K562 (cell line): ENCODE measurements around the gene EVA1A.

Source experiments
- EP300 ChIP-seq: IDR thresholded peaks from 2 replicates; pipeline ENCODE4 v1.6.1; 2012; ENCODE audit warnings: low read length, improper control_type of control experiment
- HMGN3 ChIP-seq: IDR thresholded peaks from 2 replicates; pipeline ENCODE4 v1.6.1; 2011; ENCODE audit warnings: borderline replicate concordance, low read depth, mild to moderate bottlenecking, mixed read lengths, low read length; ENCODE audit not compliant: insufficient read length; ENCODE audit errors: extremely low read depth
- ZNF384 ChIP-seq: IDR thresholded peaks from 2 replicates; pipeline ENCODE4 v1.6.1; 2012; ENCODE audit warnings: low read depth, low read length, improper control_type of control experiment
- TF ChIP-seq, protein P1 (sequence below), 3 experiments: IDR thresholded peaks in 2 of 3; conservative IDR thresholded peaks in 1 of 3; 2 replicates each; pipeline ENCODE4 v1.5.1; 2011 to 2012; ENCODE audit warnings: low read length in 3 of 3, mild to moderate bottlenecking in 3 of 3, control low read depth in 2 of 3, improper control_type of control experiment in 1 of 3, inconsistent platforms in 1 of 3, low read depth in 1 of 3, mixed read lengths in 1 of 3, moderate library complexity in 1 of 3; ENCODE audit not compliant: insufficient read depth in 2 of 3
- TF ChIP-seq, protein P2 (sequence below): sonication (generic); formaldehyde crosslinking; IDR thresholded peaks from 2 replicates; pipeline ENCODE4 v1.5.0; 2020; ENCODE audit warnings: missing genetic modification reagents
- TF ChIP-seq, protein P3 (sequence below): sonication (generic); formaldehyde crosslinking; IDR thresholded peaks from 2 replicates; pipeline ENCODE4 v1.9.0; 2022; ENCODE audit warnings: mild to moderate bottlenecking, missing genetic modification reagents

DNA sequence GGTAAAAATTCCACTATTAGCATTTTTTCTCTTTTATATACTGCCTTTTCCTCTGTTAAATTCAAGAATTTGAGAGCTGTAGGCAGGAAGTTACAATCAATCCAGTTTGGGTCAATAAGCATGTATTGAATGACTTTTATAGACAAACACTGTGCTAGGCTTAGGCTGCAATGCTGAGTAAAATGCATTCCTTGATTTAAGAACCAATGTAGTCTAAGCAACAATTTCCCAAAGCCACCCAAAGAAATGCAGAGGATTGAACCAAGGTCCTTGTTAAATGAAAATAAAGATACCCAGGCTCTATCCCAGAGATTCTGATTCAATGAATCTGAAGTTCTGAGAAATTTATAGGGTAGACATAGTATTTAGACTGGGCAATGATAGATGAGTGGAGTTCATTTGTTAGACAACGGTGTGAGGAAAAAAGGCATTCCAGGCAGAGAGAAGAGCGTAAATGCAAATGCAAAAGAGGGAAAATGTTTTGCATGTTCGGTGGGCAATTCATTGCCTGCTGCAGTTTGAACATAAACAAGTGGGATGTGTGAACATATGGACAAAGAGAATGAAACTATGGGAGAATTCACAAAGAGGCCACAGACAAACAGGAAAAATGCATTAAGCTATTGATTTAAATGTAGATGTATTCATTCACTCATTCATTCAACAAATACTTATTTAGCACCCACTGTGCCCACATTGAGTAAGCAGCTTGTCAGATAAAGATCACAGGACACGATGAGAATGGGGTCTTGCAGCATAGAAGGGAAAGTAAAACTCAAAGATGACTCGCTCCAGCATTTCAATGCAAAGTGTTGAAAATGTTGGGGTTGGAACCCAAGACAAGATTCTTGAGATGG lies 107.1 kb downstream of the EVA1A start:
- TF ChIP-seq, protein P1, sequence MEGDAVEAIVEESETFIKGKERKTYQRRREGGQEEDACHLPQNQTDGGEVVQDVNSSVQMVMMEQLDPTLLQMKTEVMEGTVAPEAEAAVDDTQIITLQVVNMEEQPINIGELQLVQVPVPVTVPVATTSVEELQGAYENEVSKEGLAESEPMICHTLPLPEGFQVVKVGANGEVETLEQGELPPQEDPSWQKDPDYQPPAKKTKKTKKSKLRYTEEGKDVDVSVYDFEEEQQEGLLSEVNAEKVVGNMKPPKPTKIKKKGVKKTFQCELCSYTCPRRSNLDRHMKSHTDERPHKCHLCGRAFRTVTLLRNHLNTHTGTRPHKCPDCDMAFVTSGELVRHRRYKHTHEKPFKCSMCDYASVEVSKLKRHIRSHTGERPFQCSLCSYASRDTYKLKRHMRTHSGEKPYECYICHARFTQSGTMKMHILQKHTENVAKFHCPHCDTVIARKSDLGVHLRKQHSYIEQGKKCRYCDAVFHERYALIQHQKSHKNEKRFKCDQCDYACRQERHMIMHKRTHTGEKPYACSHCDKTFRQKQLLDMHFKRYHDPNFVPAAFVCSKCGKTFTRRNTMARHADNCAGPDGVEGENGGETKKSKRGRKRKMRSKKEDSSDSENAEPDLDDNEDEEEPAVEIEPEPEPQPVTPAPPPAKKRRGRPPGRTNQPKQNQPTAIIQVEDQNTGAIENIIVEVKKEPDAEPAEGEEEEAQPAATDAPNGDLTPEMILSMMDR (IDR thresholded peaks at IDR 0.05 in 2 of 3, conservative IDR thresholded peaks at IDR 0.05 in 1 of 3; ENCODE audit: insufficient read depth in 2 of 3, low read depth in 1 of 3, low read length in 3 of 3): no peak
- TF ChIP-seq, protein P2, sequence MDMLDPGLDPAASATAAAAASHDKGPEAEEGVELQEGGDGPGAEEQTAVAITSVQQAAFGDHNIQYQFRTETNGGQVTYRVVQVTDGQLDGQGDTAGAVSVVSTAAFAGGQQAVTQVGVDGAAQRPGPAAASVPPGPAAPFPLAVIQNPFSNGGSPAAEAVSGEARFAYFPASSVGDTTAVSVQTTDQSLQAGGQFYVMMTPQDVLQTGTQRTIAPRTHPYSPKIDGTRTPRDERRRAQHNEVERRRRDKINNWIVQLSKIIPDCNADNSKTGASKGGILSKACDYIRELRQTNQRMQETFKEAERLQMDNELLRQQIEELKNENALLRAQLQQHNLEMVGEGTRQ (CRISPR knock-in tag): no peak
- no peak for TF ChIP-seq HMGN3
- TF ChIP-seq ZNF384: no peak
- no peak for TF ChIP-seq EP300
- TF ChIP-seq, protein P3, sequence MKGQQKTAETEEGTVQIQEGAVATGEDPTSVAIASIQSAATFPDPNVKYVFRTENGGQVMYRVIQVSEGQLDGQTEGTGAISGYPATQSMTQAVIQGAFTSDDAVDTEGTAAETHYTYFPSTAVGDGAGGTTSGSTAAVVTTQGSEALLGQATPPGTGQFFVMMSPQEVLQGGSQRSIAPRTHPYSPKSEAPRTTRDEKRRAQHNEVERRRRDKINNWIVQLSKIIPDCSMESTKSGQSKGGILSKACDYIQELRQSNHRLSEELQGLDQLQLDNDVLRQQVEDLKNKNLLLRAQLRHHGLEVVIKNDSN (CRISPR knock-in tag): no peak
